Fibroblast of lung (primary cell): ENCODE data around the gene CDC25B.

ENCODE experiments used
- EZH2 ChIP-seq: IDR thresholded peaks from 2 replicates; pipeline ENCODE4 v1.5.1; 2012; ENCODE audit warnings: low read length, control low read depth, mild to moderate bottlenecking; ENCODE audit errors: missing control alignments
- TF ChIP-seq, protein P1 (sequence below), 2 donors: IDR thresholded peaks in 1 of 2; conservative IDR thresholded peaks in 1 of 2; 1 replicate in 1 of 2; 2 replicates in 1 of 2; pipeline ENCODE4 v1.5.1; 2011 to 2012; ENCODE audit warnings: low read length in 2 of 2, control low read depth in 1 of 2, inconsistent platforms in 1 of 2, low read depth in 1 of 2, mild to moderate bottlenecking in 1 of 2

DNA sequence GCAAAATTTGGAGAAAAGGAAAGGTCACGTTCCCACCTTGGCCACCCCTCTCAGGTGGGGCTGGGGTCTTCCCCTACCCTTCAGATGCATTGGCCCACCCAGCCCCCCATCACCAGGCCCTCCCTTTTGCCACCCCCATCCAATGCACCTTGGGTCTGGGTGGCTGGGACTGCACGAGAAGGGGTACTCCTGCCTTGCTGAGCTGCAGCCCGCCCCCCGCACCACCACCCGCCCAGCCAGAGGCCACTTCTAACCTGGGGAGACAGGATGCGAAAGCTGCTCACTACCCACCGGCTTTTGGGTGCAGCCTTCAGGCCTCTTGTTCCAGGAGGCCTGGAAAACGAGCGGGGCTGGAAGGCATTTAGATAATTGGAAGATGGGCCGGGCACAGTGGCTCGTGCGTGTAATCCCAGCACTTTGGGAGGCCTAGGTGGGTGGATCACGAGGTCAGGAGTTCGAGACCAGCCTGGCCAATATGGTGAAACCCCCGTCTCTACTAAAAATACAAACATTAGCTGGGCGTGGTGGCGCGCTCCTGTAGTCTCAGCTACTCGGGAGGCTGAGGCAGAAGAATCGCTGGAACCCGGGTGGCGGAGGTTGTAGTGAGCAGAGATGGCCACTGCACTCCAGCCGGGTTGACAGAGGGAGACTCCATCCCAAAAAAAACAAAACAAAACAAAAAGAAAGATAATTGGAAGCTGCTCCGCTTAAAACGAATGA, 1.2 kb upstream of the CDC25B start:
- TF ChIP-seq, protein P1, sequence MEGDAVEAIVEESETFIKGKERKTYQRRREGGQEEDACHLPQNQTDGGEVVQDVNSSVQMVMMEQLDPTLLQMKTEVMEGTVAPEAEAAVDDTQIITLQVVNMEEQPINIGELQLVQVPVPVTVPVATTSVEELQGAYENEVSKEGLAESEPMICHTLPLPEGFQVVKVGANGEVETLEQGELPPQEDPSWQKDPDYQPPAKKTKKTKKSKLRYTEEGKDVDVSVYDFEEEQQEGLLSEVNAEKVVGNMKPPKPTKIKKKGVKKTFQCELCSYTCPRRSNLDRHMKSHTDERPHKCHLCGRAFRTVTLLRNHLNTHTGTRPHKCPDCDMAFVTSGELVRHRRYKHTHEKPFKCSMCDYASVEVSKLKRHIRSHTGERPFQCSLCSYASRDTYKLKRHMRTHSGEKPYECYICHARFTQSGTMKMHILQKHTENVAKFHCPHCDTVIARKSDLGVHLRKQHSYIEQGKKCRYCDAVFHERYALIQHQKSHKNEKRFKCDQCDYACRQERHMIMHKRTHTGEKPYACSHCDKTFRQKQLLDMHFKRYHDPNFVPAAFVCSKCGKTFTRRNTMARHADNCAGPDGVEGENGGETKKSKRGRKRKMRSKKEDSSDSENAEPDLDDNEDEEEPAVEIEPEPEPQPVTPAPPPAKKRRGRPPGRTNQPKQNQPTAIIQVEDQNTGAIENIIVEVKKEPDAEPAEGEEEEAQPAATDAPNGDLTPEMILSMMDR (conservative IDR thresholded peaks at IDR 0.05 in 1 of 2, IDR thresholded peaks at IDR 0.05 in 1 of 2; ENCODE audit: low read depth in 1 of 2, low read length in 2 of 2): no peak
- no peak for TF ChIP-seq EZH2
